ENCODE results near the gene PON2. TPM values are rescaled to one million over a fixed set of nuclear protein-coding genes. Genes with fewer than 3 reads are reported as not detected.

Gene PON2
- total RNA-seq, 4 donors from 2014 or later = 76.7 to 96.9 (median 94.2) TPM

DNA sequence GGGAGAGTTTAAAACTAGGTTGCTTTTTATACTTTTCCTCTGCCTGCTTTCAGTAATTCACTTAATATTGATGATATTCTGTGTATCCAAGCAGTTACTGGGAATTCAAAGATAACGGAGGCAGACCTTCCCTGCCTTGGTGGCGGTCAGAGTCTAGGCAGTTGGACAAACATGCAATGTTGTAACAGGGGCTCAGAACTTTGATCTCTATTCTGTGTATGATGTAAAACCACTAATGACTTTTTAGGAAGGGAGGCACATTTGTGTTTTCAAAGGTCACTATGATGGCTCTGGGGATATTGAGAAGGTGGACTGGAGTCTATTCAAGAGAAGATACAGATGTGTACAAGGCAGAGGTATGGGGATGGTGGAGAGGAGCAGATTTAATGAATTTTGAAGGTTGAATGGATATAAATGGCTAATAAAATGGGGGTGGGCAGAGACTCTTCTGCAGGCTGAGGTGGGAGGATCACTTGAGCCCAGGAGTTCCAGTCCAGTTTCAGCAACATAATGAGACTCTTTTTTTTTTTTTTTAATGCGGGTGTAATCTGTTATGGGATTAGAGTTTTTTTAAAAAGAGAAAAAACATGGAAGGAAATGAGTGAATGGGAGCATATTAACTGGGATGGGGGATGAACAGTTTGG, 5.7 kb upstream of the PON2 start:
- H3K36me3 ChIP-seq = no peaks in the 10 kb centered on the region
- DNase-seq = no peak
- no peaks in the 10 kb centered on the region for H3K4me1 ChIP-seq
- 91 to 99% methylated on average over 3 of the region's 3 CpGs for WGBS, 2 donors
- TF ChIP-seq POLR2A (IDR thresholded peaks at IDR 0.05) = no peak
- TF ChIP-seq, protein P1, sequence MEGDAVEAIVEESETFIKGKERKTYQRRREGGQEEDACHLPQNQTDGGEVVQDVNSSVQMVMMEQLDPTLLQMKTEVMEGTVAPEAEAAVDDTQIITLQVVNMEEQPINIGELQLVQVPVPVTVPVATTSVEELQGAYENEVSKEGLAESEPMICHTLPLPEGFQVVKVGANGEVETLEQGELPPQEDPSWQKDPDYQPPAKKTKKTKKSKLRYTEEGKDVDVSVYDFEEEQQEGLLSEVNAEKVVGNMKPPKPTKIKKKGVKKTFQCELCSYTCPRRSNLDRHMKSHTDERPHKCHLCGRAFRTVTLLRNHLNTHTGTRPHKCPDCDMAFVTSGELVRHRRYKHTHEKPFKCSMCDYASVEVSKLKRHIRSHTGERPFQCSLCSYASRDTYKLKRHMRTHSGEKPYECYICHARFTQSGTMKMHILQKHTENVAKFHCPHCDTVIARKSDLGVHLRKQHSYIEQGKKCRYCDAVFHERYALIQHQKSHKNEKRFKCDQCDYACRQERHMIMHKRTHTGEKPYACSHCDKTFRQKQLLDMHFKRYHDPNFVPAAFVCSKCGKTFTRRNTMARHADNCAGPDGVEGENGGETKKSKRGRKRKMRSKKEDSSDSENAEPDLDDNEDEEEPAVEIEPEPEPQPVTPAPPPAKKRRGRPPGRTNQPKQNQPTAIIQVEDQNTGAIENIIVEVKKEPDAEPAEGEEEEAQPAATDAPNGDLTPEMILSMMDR (IDR thresholded peaks at IDR 0.05) = no peak
- no peaks in the 10 kb centered on the region for H3K9me3 ChIP-seq
- intact Hi-C loops (cut with DNase I) = no loop called here
- H3K27ac ChIP-seq = no peak overlapping the region
- no peaks in the 10 kb centered on the region for H3K27me3 ChIP-seq
- H3K4me3 ChIP-seq (replicated peaks in 1 of 3) = no peak overlapping the region

GRCh38 chr7:95436407-95436806, 1.6 kb upstream of the PON2 start:
- WGBS, 2 donors = 80 to 85% methylated on average over 4 of the region's 4 CpGs
- H3K4me1 ChIP-seq = no peaks in the 10 kb centered on the region

DNA sequence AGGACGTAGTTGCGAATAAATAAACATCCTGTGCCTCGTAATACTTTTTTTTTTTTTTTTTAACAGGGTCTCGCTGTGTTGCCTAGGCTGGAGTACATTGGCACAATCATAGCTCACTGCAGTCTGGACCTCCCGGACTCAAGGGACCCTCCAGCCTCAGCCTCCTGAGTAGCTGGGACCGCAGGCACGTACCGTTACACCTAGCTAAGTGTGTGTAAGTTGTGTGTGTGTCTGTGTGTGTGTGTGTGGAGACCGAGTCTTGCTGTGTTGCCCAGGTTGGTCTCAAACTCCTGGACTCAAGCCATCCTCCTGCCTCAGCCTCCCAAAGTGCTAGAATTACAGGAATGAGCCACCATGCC, 573 bp upstream of the PON2 start:
- intact Hi-C loops (cut with DNase I) = no loop called here
- Histone ChIP-seq H3K9me3 (no peaks in the 10 kb centered on the region), H3K36me3 (no peaks in the 10 kb centered on the region), H3K4me3 (replicated peaks in 1 of 3) (peak overlapping the region in 2 of 3 donors; percentile 58 to 73), H3K27ac (peak overlapping the region; percentile 90 to 95 (median 92)), H3K27me3 (no peaks in the 10 kb centered on the region), H3K4me1 (no peaks in the 10 kb centered on the region)
- 39 to 61% methylated on average over 9 of the region's 9 CpGs for WGBS, 2 donors
- no peak for TF ChIP-seq POLR2A (IDR thresholded peaks at IDR 0.05)
- TF ChIP-seq, protein P1 (IDR thresholded peaks at IDR 0.05) = no peak
- DNase-seq = peak in 1 of 2 donors; percentile 5

More at GRCh38 chr7:95436407-95436806, 1.6 kb upstream of the PON2 start:
- Histone ChIP-seq H3K27me3 (no peaks in the 10 kb centered on the region), H3K36me3 (no peaks in the 10 kb centered on the region), H3K27ac (no peak overlapping the region), H3K4me3 (replicated peaks in 1 of 3) (no peak overlapping the region), H3K9me3 (no peaks in the 10 kb centered on the region)
- DNase-seq = no peak
- TF ChIP-seq, protein P1 (IDR thresholded peaks at IDR 0.05) = no peak
- TF ChIP-seq POLR2A (IDR thresholded peaks at IDR 0.05) = no peak
- intact Hi-C loops (cut with DNase I) = no loop called here

- Histone ChIP-seq H3K9me3 (no peaks in the 10 kb centered on the region), H3K27me3 (no peaks in the 10 kb centered on the region), H3K4me3 (replicated peaks in 1 of 3) (peak overlapping the region; percentile 47 to 73 (median 58)), H3K36me3 (no peaks in the 10 kb centered on the region), H3K27ac (peak overlapping the region; percentile 90 to 95 (median 92)), H3K4me1 (no peaks in the 10 kb centered on the region)
- 57 to 58% methylated on average over 6 of the region's 6 CpGs for WGBS, 2 donors
- no peak for DNase-seq
- intact Hi-C loops (cut with DNase I) = no loop called here
- TF ChIP-seq POLR2A (IDR thresholded peaks at IDR 0.05) = no peak
- TF ChIP-seq, protein P1 (IDR thresholded peaks at IDR 0.05) = no peak
Measured at GRCh38 chr7:95433952-95434556, 774 bp downstream of the PON2 start.

GRCh38 chr7:95433129-95433528, 1.7 kb downstream of the PON2 start:
- no peak for DNase-seq
- intact Hi-C loops (cut with DNase I) = no loop called here
- TF ChIP-seq POLR2A (IDR thresholded peaks at IDR 0.05) = no peak
- TF ChIP-seq, protein P1 (IDR thresholded peaks at IDR 0.05) = no peak
- no peaks in the 10 kb centered on the region for H3K9me3 ChIP-seq
- no peaks in the 10 kb centered on the region for H3K4me1 ChIP-seq
- H3K4me3 ChIP-seq (replicated peaks in 1 of 3) = no peak overlapping the region
- 96 to 97% methylated on average over 1 of the region's 1 CpG for WGBS, 2 donors
- no peak overlapping the region for H3K27ac ChIP-seq
- H3K36me3 ChIP-seq = no peaks in the 10 kb centered on the region
- H3K27me3 ChIP-seq = no peaks in the 10 kb centered on the region
